T1000 (cell line): ENCODE results near the gene CHID1.
A peak's percentile ranks its signal among the peaks of the same experiment; 100 is the strongest.

Source experiments
- DNase-seq: peaks from one replicate; lab custom pipeline; 2025; ENCODE audit warnings: mixed read lengths; lab: John Stamatoyannopoulos, UW

The CHID1 gene

GRCh38 chr11:823441-824291 lies 86.9 kb downstream of the CHID1 start:
- no peak for DNase-seq

GRCh38 chr11:821512-822371 lies 88.9 kb downstream of the CHID1 start:
- no peak for DNase-seq

GRCh38 chr11:820655-821511 lies 89.7 kb downstream of the CHID1 start:
- no peak for DNase-seq

GRCh38 chr11:819943-820649 lies 90.5 kb downstream of the CHID1 start:
- DNase-seq: peak; percentile 44

- DNase-seq: peak; percentile 80
These were observed 91.3 kb downstream of the CHID1 start for GRCh38 chr11:819129-819931.

GRCh38 chr11:818396-819128 lies 92.0 kb downstream of the CHID1 start, which contains the start of gene PNPLA2:
Gene PNPLA2 (plus strand): TSS chr11:818914. CDS start chr11:819719, 805 bp downstream.
- DNase-seq: no peak
